ENCODE results near the gene ADPRHL1. TPM values are rescaled to one million over a fixed set of nuclear protein-coding genes. Genes with fewer than 3 reads are reported as not detected.

The ADPRHL1 gene
- total RNA-seq, result under 0.01 and 0.21 TPM in 2 replicates

DNA sequence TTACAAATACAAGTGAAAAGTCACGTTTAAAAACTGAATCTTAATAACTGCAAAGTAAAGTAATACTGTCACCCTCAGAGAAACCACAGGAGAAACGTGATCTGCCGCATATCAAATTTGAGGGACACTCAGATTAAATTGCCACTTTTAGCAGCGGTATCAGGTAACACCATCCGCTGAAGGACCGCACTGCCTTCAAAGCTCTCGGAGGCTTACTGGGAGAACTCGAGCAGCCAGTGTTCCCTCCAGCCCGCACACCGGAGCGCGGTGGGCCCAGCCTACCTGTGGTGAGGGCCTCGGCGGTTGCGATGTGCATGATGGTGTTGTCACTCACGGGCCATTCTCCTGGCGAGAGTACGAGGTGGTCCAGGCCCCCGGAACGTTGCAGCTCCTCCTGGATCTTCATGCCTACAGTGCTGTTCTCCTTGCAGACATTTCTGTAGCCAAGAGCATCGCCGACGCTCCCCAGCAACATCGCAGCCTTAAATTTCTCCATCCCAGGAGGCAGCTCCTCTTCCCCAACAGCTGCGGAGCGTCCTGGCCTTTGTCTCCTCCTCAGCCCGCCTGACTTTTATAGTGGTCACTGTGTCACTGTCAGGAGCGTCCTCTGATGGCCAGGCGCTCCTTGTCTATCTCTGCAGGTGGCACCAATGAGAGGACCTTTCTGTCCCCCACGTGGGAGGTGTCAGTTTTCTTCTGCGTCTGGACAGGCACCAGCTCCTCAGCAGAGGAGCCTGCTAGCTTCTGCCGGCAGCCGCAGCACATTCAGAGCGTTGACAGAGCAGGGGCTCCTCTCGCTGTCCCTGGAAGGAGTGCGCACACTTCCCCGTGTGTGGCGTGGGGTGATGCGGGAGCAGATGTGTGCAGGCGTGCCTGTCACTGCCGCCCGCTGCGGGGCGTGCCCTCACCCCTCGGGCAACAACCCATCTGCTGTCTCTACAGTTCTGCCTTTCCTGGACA is at the start of gene ADPRHL1:
ADPRHL1 (minus strand) TSS at position 547 of the 960 bp plus-strand sequence; CDS start at position 496, 51 bp downstream.

DNA sequence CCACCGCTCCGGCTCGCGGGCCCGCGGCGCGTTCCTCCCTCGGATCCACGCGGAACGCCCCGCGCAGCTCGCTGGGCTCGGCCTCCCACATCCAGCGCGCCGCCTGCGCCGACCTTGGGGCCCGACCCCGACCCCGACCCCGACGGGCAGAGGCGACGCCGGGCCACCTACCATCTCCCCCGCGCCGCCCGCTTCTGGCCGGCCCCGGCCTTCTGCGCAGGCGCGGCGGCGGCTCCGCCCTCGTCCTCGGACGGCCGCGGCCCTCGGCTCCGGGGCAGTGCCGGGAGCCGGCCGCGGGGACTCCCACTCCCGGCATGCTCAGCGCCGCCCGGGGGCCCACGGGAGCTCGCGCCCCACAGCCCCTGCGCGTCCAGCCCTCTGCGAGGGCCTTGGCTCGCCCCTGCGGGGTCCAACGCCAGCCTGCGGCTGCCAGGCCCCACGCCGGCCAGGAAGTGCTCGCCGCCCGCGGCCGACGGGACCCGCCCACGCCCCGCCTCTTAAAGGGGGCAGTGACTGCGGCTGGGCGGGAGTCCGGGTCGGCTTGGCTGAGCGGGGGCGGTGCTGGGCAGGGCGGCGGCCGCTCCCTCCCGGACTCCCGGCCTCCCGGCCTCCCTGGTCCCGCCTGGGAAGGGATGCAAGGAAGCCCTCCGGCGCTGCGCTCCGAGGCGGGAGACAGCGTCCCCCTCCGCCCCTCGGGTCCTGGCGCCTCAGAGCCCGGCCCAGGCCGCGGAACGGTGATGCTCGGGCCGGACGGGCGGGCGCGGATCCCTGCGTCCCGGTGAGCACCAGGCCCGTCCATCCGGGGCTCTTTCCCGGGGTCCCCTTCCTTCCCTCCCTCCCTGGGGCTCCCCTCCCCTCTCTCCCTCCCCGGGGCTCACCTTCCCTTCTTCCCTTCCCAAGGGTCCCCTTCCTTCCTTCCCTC is 37.5 kb upstream of the ADPRHL1 start, which contains the start of gene DCUN1D2:
DCUN1D2 (minus strand) TSS at position 216 of the 922 bp plus-strand sequence; CDS start at position 174, 42 bp downstream.

Other genes starting within 250 kb of the ADPRHL1 start
- gene PCID2, start 244.8 kb downstream of the ADPRHL1 start, total RNA-seq, result 35.1 and 38.9 TPM in 2 replicates
- gene CUL4A, start 243.9 kb downstream of the ADPRHL1 start, total RNA-seq, result 58.1 and 108 TPM in 2 replicates
- gene LAMP1, start 156.2 kb downstream of the ADPRHL1 start, total RNA-seq, result 152 and 184 TPM in 2 replicates
- 8.2 and 15.8 TPM in 2 replicates for gene GRTP1, start 89.4 kb downstream of the ADPRHL1 start, total RNA-seq
- gene DCUN1D2, start 37.2 kb upstream of the ADPRHL1 start, total RNA-seq, result 6.0 and 7.3 TPM in 2 replicates
- gene TFDP1, start 131.3 kb upstream of the ADPRHL1 start, total RNA-seq, result 64.1 and 85.5 TPM in 2 replicates
- gene ATP4B, start 204.7 kb upstream of the ADPRHL1 start, total RNA-seq, result not detected in 2 replicates
- gene GRK1, start 213.7 kb upstream of the ADPRHL1 start, total RNA-seq, result not detected in 2 replicates